ENCODE results near the gene DTX2.
"Not testable (repeated sequence)": the region's sequence is repeated elsewhere in the genome, so short reads cannot be mapped to it uniquely, and the experiment has no call there.

Gene DTX2

DNA sequence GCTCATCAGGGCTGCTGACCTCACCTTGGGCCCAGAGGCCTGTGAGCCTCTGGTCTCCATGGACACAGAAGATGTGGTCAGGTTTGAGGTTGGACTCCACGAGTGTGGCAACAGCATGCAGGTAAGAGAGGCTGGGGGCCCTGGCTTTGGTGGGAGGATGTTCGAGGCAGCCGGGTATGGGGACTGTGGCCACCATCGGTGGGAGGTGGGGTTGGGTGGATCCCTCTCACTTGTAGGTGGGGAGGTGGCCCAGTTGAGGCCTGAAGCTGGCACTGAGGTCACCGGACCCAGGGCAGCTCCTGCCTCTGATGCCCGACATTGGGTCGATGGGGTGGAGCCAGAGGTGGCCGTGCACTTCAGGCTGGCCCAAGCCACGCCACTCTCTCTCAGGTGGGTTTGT is 36.4 kb upstream of the DTX2 start:
- no peak overlapping the region for H3K4me3 ChIP-seq (ENCODE audit: low read depth, low read length)
- TF ChIP-seq, protein P1, sequence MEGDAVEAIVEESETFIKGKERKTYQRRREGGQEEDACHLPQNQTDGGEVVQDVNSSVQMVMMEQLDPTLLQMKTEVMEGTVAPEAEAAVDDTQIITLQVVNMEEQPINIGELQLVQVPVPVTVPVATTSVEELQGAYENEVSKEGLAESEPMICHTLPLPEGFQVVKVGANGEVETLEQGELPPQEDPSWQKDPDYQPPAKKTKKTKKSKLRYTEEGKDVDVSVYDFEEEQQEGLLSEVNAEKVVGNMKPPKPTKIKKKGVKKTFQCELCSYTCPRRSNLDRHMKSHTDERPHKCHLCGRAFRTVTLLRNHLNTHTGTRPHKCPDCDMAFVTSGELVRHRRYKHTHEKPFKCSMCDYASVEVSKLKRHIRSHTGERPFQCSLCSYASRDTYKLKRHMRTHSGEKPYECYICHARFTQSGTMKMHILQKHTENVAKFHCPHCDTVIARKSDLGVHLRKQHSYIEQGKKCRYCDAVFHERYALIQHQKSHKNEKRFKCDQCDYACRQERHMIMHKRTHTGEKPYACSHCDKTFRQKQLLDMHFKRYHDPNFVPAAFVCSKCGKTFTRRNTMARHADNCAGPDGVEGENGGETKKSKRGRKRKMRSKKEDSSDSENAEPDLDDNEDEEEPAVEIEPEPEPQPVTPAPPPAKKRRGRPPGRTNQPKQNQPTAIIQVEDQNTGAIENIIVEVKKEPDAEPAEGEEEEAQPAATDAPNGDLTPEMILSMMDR (IDR thresholded peaks at IDR 0.05; ENCODE audit: insufficient read depth, low read length, missing control alignments) = no peak
- DNase-seq (ENCODE audit: low read depth, low spot score) = no peak
- ChIA-PET CTCF (interaction anchor here (1.5 kb wide), 1 partner anchor 48 kb away, joined by 3 read pairs; no protein-coding TSS in a partner anchor), POLR2A (no interaction called here)

DNA sequence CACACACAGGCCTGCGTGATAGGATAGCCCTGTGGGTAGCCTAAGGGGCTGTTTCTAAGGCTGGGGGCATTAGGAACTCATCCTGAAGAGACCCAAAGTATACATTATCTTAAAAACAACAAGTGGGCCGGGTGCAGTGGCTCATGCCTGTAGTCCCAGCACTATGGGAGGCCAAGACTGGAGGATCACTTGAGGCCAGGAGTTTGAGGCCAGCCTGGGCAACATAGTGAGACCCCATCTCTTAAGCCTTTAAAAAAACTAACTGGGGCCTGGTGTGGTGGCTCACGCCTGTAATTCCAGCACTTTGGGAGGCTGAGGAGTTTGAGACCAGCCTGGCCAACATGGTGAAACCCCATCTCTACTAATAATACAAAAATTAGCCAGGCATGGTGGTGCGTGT is 36.0 kb upstream of the DTX2 start:
- H3K4me3 ChIP-seq (ENCODE audit: low read depth, low read length); POLR2A ChIA-PET; DNase-seq (ENCODE audit: low read depth, low spot score); CTCF ChIA-PET: not testable (repeated sequence)

DNA sequence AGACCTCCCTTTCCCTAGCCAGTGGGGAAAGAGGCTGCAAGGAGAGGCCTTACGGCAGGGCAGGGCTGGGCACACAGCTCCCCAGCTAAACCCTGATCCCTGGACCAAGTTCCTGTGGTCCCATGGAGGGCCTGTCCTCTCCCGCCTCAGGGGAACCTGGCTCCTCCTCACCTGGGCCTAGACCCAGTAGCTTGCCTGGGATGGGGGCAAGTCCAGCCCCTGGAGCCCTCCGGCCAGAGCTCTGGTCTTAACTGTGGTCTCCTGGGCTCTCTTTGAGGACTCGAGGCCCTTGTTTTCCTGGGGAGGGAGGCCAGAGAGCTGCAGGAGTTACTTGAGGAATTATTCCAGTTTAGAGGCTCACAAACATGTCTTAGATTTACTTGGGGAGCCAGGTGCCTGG is 35.3 kb upstream of the DTX2 start:
- ChIA-PET CTCF (no interaction called here), POLR2A (no interaction called here)
- DNase-seq (ENCODE audit: low read depth, low spot score) = no peak
- H3K4me3 ChIP-seq (ENCODE audit: low read depth, low read length) = no peak overlapping the region
- TF ChIP-seq, protein P1 (IDR thresholded peaks at IDR 0.05; ENCODE audit: insufficient read depth, low read length, missing control alignments) = no peak

DNA sequence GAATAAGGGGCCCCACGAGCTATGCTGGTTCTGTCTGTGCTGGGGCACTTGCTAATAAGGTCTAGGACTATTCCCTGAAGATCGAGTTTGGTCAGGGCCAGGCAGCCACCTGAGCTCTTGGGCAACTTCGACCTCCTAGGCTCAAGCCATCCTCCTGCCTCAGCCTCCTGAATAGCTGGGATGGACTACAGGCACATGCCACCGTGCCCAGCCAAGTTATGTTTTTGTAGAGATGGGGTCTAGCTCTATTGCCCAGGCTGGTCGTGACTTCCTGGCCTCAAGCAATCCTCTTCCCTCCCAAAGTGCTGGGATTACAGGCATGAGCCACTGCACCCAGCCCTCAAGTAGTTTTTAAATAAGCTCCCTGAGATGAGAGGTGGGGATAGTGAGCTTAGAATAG is 33.9 kb upstream of the DTX2 start:
- ChIA-PET CTCF (no interaction called here), POLR2A (no interaction called here)
- no peak for DNase-seq (ENCODE audit: low read depth, low spot score)
- no peak overlapping the region for H3K4me3 ChIP-seq (ENCODE audit: low read depth, low read length)
- TF ChIP-seq, protein P1 (IDR thresholded peaks at IDR 0.05; ENCODE audit: insufficient read depth, low read length, missing control alignments) = no peak

DNA sequence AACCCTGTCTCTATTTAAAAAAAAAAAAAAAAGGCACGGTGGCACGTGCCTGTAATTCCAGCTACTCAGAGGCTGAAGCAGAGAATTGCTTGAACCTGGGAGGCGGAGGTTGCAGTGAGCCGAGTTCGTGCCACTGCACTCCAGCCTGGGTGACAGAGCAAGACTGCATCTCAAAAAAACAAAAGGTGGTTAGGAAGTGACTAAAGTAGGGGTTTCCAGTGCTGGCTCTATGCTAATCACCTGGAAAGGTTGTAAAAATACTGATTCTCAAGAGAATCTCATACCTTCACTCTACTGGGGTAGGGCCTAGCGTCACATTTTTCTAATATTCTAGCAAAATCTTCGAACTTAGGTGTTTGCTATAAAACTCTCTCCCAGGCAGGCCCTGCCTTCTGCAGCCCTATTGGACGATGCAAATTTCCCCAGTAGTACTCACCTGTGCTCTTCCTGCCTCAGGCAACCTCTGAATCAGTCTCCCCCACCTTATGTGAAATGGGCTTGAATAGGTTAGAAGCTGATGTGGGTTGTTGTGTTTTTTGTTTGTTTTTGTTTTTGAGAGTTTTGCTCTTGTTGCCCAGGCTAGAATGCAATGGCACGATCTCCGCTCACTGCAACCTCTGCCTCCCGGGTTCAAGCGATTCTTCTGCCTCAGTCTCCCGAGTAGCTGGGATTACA is 33.2 kb upstream of the DTX2 start:
- H3K4me3 ChIP-seq (ENCODE audit: low read depth, low read length) = no peak overlapping the region
- ChIA-PET POLR2A (no interaction called here), CTCF (no interaction called here)
- TF ChIP-seq, protein P1 (IDR thresholded peaks at IDR 0.05; ENCODE audit: insufficient read depth, low read length, missing control alignments) = no peak
- DNase-seq (ENCODE audit: low read depth, low spot score) = no peak

DNA sequence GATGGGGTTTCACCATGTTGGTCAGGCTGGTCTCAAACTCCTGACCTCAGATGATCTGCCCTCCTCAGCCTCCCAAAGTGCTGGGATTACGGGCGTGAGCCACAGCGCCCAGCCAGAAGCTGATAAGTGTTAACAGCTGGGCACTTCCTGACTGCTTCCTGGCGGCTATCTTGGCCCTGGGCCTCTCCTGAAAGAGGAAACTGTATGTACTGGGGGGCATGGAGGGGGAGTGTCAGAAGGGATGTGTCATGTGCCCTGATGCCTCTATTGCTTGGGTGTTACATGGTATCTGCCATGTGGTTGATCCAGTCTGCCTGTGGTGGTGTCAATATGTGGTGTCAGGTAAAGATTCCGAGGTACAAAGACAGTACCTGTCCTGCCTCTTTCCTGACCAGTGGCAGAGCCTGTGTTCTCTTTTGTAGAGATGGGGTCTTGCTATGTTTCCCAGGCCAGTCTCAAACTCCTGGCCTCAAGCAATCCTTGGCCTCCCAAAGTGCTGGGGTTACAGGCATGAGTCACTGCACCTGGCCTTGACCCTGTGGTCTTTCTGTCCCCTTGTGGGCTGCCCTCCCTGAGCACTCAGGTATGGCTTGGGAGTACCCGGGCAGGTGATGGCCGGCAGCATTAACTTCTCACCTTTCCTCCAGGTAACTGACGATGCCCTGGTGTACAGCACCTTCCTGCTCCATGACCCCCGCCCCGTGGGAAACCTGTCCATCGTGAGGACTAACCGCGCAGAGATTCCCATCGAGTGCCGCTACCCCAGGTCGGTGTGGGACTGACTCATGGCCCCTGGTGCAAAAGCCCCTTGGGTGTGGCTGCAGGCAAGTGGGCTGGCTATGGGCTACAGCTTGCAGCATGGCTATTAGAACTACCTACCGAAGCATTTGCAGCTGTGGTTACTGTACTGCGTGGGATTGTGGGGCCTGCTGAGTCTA is 32.4 kb upstream of the DTX2 start:
- POLR2A ChIA-PET = no interaction called here
- H3K4me3 ChIP-seq (ENCODE audit: low read depth, low read length) = no peak overlapping the region
- CTCF ChIA-PET = no interaction called here
- TF ChIP-seq, protein P1 (IDR thresholded peaks at IDR 0.05; ENCODE audit: insufficient read depth, low read length, missing control alignments) = no peak
- DNase-seq (ENCODE audit: low read depth, low spot score) = no peak
